Neural cell (in vitro differentiated cells): Measurements from ENCODE around the gene CDH4. TPM values are rescaled to one million over a fixed set of nuclear protein-coding genes. Genes with fewer than 3 reads are reported as not detected.

Experiments used
- H2AFZ ChIP-seq: fragments of 200-600, 300-800 bp; sonication (generic), shearing (Covaris generic); 2 replicates; pipeline ENCODE4 v1.6.0; 2014; ENCODE audit warnings: low read depth, mild to moderate bottlenecking, antibody characterized with exemption, low read length, moderate library complexity
- H3F3A ChIP-seq: fragments of 200-600 bp; shearing (Covaris generic); 2 replicates; pipeline ENCODE4 v1.6.1; 2016; ENCODE audit warnings: mild to moderate bottlenecking, moderate library complexity, mixed read lengths, antibody characterized with exemption, low read length; ENCODE audit not compliant: insufficient read depth, poor library complexity, severe bottlenecking
- H3K27ac ChIP-seq: fragments of 200-600, 300-800 bp; sonication (generic), shearing (Covaris generic); 2 replicates; pipeline ENCODE4 v1.5.1; 2014; ENCODE audit warnings: mild to moderate bottlenecking, low read length, moderate library complexity
- H3K27me3 ChIP-seq: fragments of 300-800, 200-600 bp; sonication (generic), shearing (Covaris generic); 2 replicates; pipeline ENCODE4 v1.6.0; 2014; ENCODE audit warnings: mild to moderate bottlenecking, low read depth, low read length, moderate library complexity; ENCODE audit not compliant: insufficient read depth
- H3K36me3 ChIP-seq: fragments of 300-800, 200-600 bp; sonication (generic), shearing (Covaris generic); 2 replicates; pipeline ENCODE4 v1.5.1; 2014; ENCODE audit warnings: mild to moderate bottlenecking, antibody characterized with exemption, low read length, moderate library complexity; ENCODE audit not compliant: insufficient read depth
- H3K4me2 ChIP-seq: fragments of 300-800, 200-600 bp; sonication (generic), shearing (Covaris generic); 2 replicates; pipeline ENCODE4 v1.6.0; 2014; ENCODE audit warnings: mild to moderate bottlenecking, low read length
- H3K4me3 ChIP-seq: fragments of 300-800, 200-600 bp; sonication (generic), shearing (Covaris generic); 2 replicates; pipeline ENCODE4 v1.5.1; 2014; ENCODE audit warnings: mild to moderate bottlenecking, low read length, moderate library complexity
- H3K79me2 ChIP-seq: fragments of 200-600 bp; shearing (Covaris generic); replicated peaks from 2 replicates; pipeline ENCODE4 v1.6.0; 2014; ENCODE audit warnings: mild to moderate bottlenecking, low read length, moderate library complexity; ENCODE audit not compliant: insufficient read depth
- H3K9ac ChIP-seq: fragments of 300-800, 200-600 bp; sonication (generic), shearing (Covaris generic); 2 replicates; pipeline ENCODE4 v1.6.1; 2016; ENCODE audit warnings: mild to moderate bottlenecking, low read length, mixed read lengths
- H3K9me2 ChIP-seq: fragments of 200-600 bp; shearing (Covaris generic); 2 replicates; pipeline ENCODE4 v1.6.1; 2016; ENCODE audit warnings: mild to moderate bottlenecking, low read length, mixed read lengths; ENCODE audit not compliant: insufficient read depth
- H3K9me3 ChIP-seq: fragments of 200-600, 300-800 bp; sonication (generic), shearing (Covaris generic); 2 replicates; pipeline ENCODE4 v1.6.1; 2016; ENCODE audit warnings: mild to moderate bottlenecking, mixed run types, low read length, moderate library complexity, mixed read lengths
- H4K20me1 ChIP-seq: fragments of 200-600 bp; shearing (Covaris generic); 2 replicates; pipeline ENCODE4 v1.6.1; 2016; ENCODE audit warnings: mild to moderate bottlenecking, mixed run types; ENCODE audit not compliant: insufficient read depth
- CTCF ChIP-seq: fragments of 450-650 bp; IDR thresholded peaks from 2 replicates; pipeline ENCODE4 v1.5.1; 2014; ENCODE audit warnings: antibody characterized with exemption, mild to moderate bottlenecking, moderate library complexity; ENCODE audit not compliant: poor library complexity, severe bottlenecking
- EP300 ChIP-seq: fragments of 450-650 bp; conservative IDR thresholded peaks from 2 replicates; pipeline ENCODE4 v1.6.1; 2014; ENCODE audit warnings: antibody characterized with exemption, mild to moderate bottlenecking, moderate library complexity; ENCODE audit not compliant: poor library complexity, severe bottlenecking
- EZH2 ChIP-seq: fragments of 200-600, 300-800 bp; shearing (Covaris generic), sonication (generic); IDR thresholded peaks from 2 replicates; pipeline ENCODE4 v1.6.1; 2014; ENCODE audit warnings: antibody characterized with exemption, low read length, borderline replicate concordance, mild to moderate bottlenecking; ENCODE audit not compliant: insufficient read depth, poor library complexity, severe bottlenecking
- MXI1 ChIP-seq: fragments of 450-650 bp; conservative IDR thresholded peaks from 2 replicates; pipeline ENCODE4 v1.6.1; 2014; ENCODE audit warnings: antibody characterized with exemption, mild to moderate bottlenecking; ENCODE audit not compliant: poor library complexity, severe bottlenecking
- POLR2AphosphoS5 ChIP-seq: IDR thresholded peaks from 2 replicates; pipeline ENCODE4 v1.6.1; 2012
- RAD21 ChIP-seq: fragments of 450-650 bp; conservative IDR thresholded peaks from 2 replicates; pipeline ENCODE4 v1.6.1; 2014; ENCODE audit warnings: antibody characterized with exemption, mild to moderate bottlenecking, moderate library complexity
- REST ChIP-seq: IDR thresholded peaks from 2 replicates; pipeline ENCODE4 v1.6.1; 2012; ENCODE audit warnings: borderline replicate concordance
- SMC3 ChIP-seq: fragments of 450-650 bp; conservative IDR thresholded peaks from 2 replicates; pipeline ENCODE4 v1.6.1; 2014; ENCODE audit warnings: antibody characterized with exemption, mild to moderate bottlenecking, moderate library complexity; ENCODE audit not compliant: poor library complexity
- TAF1 ChIP-seq: IDR thresholded peaks from 2 replicates; pipeline ENCODE4 v1.6.1; 2012; ENCODE audit warnings: low read depth
- polyA plus RNA-seq: library from polyadenylated mRNA; depleted of rRNA; stranded (reverse); fragments of >200 nt; gene quantifications from 2 replicates; pipeline ENCODE4 v1.2.3, GENCODE V29; 2014

CDH4 gene
- polyA plus RNA-seq, 1 donor from 2014 or later = 24.6 TPM

GRCh38 chr20:61219021-61219431 is 33.0 kb upstream of the CDH4 start:
- Histone ChIP-seq H3K79me2 (no peaks in the 10 kb centered on the region), H3K4me3 (no peak overlapping the region), H3K9me3 (no peaks in the 10 kb centered on the region), H3K27ac (no peak overlapping the region), H2AFZ (no peak overlapping the region), H4K20me1 (no peaks in the 10 kb centered on the region), H3K27me3 (no peaks in the 10 kb centered on the region), H3K4me2 (no peak overlapping the region), H3K36me3 (no peaks in the 10 kb centered on the region), H3K9me2 (no peaks in the 10 kb centered on the region), H3K9ac (no peak overlapping the region), H3F3A (no peaks in the 10 kb centered on the region)
- TF ChIP-seq TAF1 (no peak), CTCF (no peak), POLR2AphosphoS5 (no peak), EP300 (no peak), REST (no peak), RAD21 (no peak), SMC3 (no peak), EZH2 (no peak), MXI1 (no peak)

- no peaks in the 10 kb centered on the region for H3K27me3 ChIP-seq
- no peaks in the 10 kb centered on the region for H3F3A ChIP-seq
- no peaks in the 10 kb centered on the region for H3K9me2 ChIP-seq
- no peaks in the 10 kb centered on the region for H3K36me3 ChIP-seq
- H3K9ac ChIP-seq = no peak overlapping the region
- H3K27ac ChIP-seq = no peak overlapping the region
- no peak overlapping the region for H3K4me2 ChIP-seq
- no peaks in the 10 kb centered on the region for H3K79me2 ChIP-seq
- TF ChIP-seq MXI1 (no peak), EZH2 (no peak), POLR2AphosphoS5 (no peak), CTCF (no peak), REST (no peak), SMC3 (no peak), TAF1 (no peak), RAD21 (no peak), EP300 (no peak)
- no peak overlapping the region for H3K4me3 ChIP-seq
- no peaks in the 10 kb centered on the region for H3K9me3 ChIP-seq
- no peak overlapping the region for H2AFZ ChIP-seq
- H4K20me1 ChIP-seq = no peaks in the 10 kb centered on the region
Observed at GRCh38 chr20:61220131-61220530, 31.9 kb upstream of the CDH4 start.
